Activated CD8-positive, alpha-beta T cell treated with anti-CD3 and anti-CD28 coated beads for 36 hours (primary cell): ENCODE data around the gene TRIM60. TPM values are rescaled to one million over a fixed set of nuclear protein-coding genes. Genes with fewer than 3 reads are reported as not detected.
"Not testable (repeated sequence)": the region's sequence is repeated elsewhere in the genome, so short reads cannot be mapped to it uniquely, and the experiment has no call there.

Experiments used
- ATAC-seq: fragments of 200-7000 bp; cut with Tn5 transposase; one replicate; pipeline ENCODE4 v1.10.0; 2021; ENCODE audit warnings: mild to moderate bottlenecking, moderate library complexity
- CTCF ChIA-PET: fragments of 350-600 bp; sonication (Branson Sonifier 250); formaldehyde crosslinking; loops from one replicate; lab custom pipeline; 2021; ENCODE audit warnings: antibody characterized with exemption; lab: Charles Lee
- POLR2A ChIA-PET: fragments of 350-600 bp; sonication (Branson Sonifier 250); formaldehyde crosslinking; loops from one replicate; lab custom pipeline; 2021; ENCODE audit warnings: antibody characterized with exemption; lab: Charles Lee
- DNase-seq: peaks from one replicate; pipeline ENCODE4 v3.0.0-alpha.2; 2020
- H3K27ac Mint-ChIP-seq: one replicate; pipeline ENCODE4 v1.8.0; 2021; ENCODE audit warnings: mild to moderate bottlenecking, mixed read lengths
- H3K27me3 Mint-ChIP-seq: one replicate; pipeline ENCODE4 v1.8.0; 2021; ENCODE audit warnings: mixed read lengths
- H3K36me3 Mint-ChIP-seq: one replicate; pipeline ENCODE4 v1.8.0; 2021; ENCODE audit warnings: low read depth, mixed read lengths
- H3K4me1 Mint-ChIP-seq: one replicate; pipeline ENCODE4 v1.8.0; 2021; ENCODE audit warnings: low read depth, mixed read lengths
- H3K4me3 Mint-ChIP-seq: one replicate; pipeline ENCODE4 v1.8.0; 2021; ENCODE audit warnings: mild to moderate bottlenecking, moderate library complexity, mixed read lengths
- H3K9me3 Mint-ChIP-seq: one replicate; pipeline ENCODE4 v1.8.0; 2021; ENCODE audit warnings: mixed read lengths
- CTCF ChIP-seq: fragments of 200-600 bp; IDR thresholded peaks from one replicate; pipeline ENCODE4 v1.8.0; 2022; ENCODE audit warnings: antibody characterized with exemption, mild to moderate bottlenecking
- intact Hi-C: fragments of 100-400 bp; cut with micrococcal nuclease; formaldehyde crosslinking; loops from one replicate; pipeline ENCODE4 v1.10.0; 2022
- total RNA-seq, 2 experiments: library from RNA; stranded (reverse); gene quantifications; one replicate each; pipeline ENCODE4 v1.2.3, GENCODE V29; 2021

Gene TRIM60
- total RNA-seq: not detected

GRCh38 chr4:165031436-165032211, at the start of gene TRIM60:
Gene TRIM60, plus strand, starts transcription at chr4:165031999. Its CDS starts 8,074 bp downstream, at chr4:165040073.
- ChIA-PET POLR2A (no interaction called here), CTCF (no interaction called here)
- Mint-ChIP-seq H3K4me1 (no peaks in the 10 kb centered on the region), H3K4me3 (no peak within 1 kb of the TSS), H3K9me3 (no peaks in the 10 kb centered on the region), H3K27ac (no peak within 1 kb of the TSS), H3K27me3 (peaks cover 3% of the 10 kb centered on the region), H3K36me3 (no peaks in the 10 kb centered on the region)
- DNase-seq (no peak), ATAC-seq (no peak)
- TF ChIP-seq CTCF: no peak
- intact Hi-C loops: no loop called here

- Mint-ChIP-seq H3K27me3 (no peaks in the 10 kb centered on the region), H3K36me3 (no peaks in the 10 kb centered on the region), H3K9me3 (peaks cover 3% of the 10 kb centered on the region), H3K4me3 (no peak overlapping the region), H3K4me1 (no peaks in the 10 kb centered on the region), H3K27ac (no peak overlapping the region)
- ATAC-seq (no peak), DNase-seq (no peak)
- intact Hi-C loops: no loop called here
- ChIA-PET POLR2A (no interaction called here), CTCF (no interaction called here)
- TF ChIP-seq CTCF: no peak
These were observed 42.3 kb upstream of the TRIM60 start for GRCh38 chr4:164989471-164989870.

- H3K4me3 Mint-ChIP-seq, CTCF ChIA-PET, DNase-seq, H3K4me1 Mint-ChIP-seq, POLR2A ChIA-PET, H3K27me3 Mint-ChIP-seq, H3K9me3 Mint-ChIP-seq, intact Hi-C loops, H3K27ac Mint-ChIP-seq, H3K36me3 Mint-ChIP-seq, ATAC-seq: not testable (repeated sequence)
These were observed 41.0 kb upstream of the TRIM60 start for GRCh38 chr4:164990786-164991185.

- H3K27me3 Mint-ChIP-seq, POLR2A ChIA-PET, H3K27ac Mint-ChIP-seq, H3K9me3 Mint-ChIP-seq, ATAC-seq, DNase-seq, H3K4me1 Mint-ChIP-seq, CTCF ChIA-PET, intact Hi-C loops, H3K36me3 Mint-ChIP-seq, H3K4me3 Mint-ChIP-seq: not testable (repeated sequence)
These were observed 35.7 kb upstream of the TRIM60 start for GRCh38 chr4:164996123-164996522.

GRCh38 chr4:164997324-164997723, 34.5 kb upstream of the TRIM60 start:
- no peak for DNase-seq
- H3K36me3 Mint-ChIP-seq: no peaks in the 10 kb centered on the region
- H3K9me3 Mint-ChIP-seq: no peaks in the 10 kb centered on the region
- no peak overlapping the region for H3K4me3 Mint-ChIP-seq
- H3K27ac Mint-ChIP-seq: no peak overlapping the region
- no peaks in the 10 kb centered on the region for H3K4me1 Mint-ChIP-seq
- TF ChIP-seq CTCF: no peak
- ChIA-PET CTCF (no interaction called here), POLR2A (no interaction called here)
- intact Hi-C loops: no loop called here
- ATAC-seq: no peak
- peaks cover 4% of the 10 kb centered on the region for H3K27me3 Mint-ChIP-seq

GRCh38 chr4:164997941-164998340, 33.9 kb upstream of the TRIM60 start:
- no peak for DNase-seq
- Mint-ChIP-seq H3K27ac (no peak overlapping the region), H3K4me3 (no peak overlapping the region), H3K36me3 (no peaks in the 10 kb centered on the region), H3K27me3 (peaks cover 4% of the 10 kb centered on the region), H3K4me1 (no peaks in the 10 kb centered on the region), H3K9me3 (no peaks in the 10 kb centered on the region)
- TF ChIP-seq CTCF: no peak
- ChIA-PET CTCF (no interaction called here), POLR2A (no interaction called here)
- ATAC-seq: no peak
- intact Hi-C loops: no loop called here

GRCh38 chr4:164998526-164999080, 33.2 kb upstream of the TRIM60 start:
- POLR2A ChIA-PET, CTCF ChIA-PET, H3K27ac Mint-ChIP-seq, DNase-seq, H3K36me3 Mint-ChIP-seq, H3K27me3 Mint-ChIP-seq, H3K4me3 Mint-ChIP-seq, intact Hi-C loops, H3K9me3 Mint-ChIP-seq, H3K4me1 Mint-ChIP-seq, ATAC-seq: not testable (repeated sequence)

GRCh38 chr4:165001957-165002356, 29.8 kb upstream of the TRIM60 start:
- POLR2A ChIA-PET, ATAC-seq, H3K27ac Mint-ChIP-seq, DNase-seq, CTCF ChIA-PET, H3K9me3 Mint-ChIP-seq, H3K4me3 Mint-ChIP-seq, H3K36me3 Mint-ChIP-seq, H3K4me1 Mint-ChIP-seq, H3K27me3 Mint-ChIP-seq, intact Hi-C loops: not testable (repeated sequence)
